NT2/D1 (cell line): ENCODE measurements around the gene GNG7.

Experiments used
- SUZ12 ChIP-seq: IDR thresholded peaks from 2 replicates; pipeline ENCODE4 v1.6.1; 2011; ENCODE audit not compliant: insufficient read length, insufficient read depth; ENCODE audit errors: extremely low read depth
- ZNF274 ChIP-seq: IDR thresholded peaks from 2 replicates; pipeline ENCODE4 v1.6.1; 2011; ENCODE audit warnings: mild to moderate bottlenecking, low read depth, low read length

- TF ChIP-seq ZNF274 (no peak), SUZ12 (no peak)
Measured at GRCh38 chr19:2661615-2662014, 40.9 kb downstream of the GNG7 start.
